Measurements from ENCODE around the gene ADAMTS17. TPM values are rescaled to one million over a fixed set of nuclear protein-coding genes. Genes with fewer than 3 reads are reported as not detected.

ADAMTS17 gene
- total RNA-seq, 4 donors from 2014 or later = 5.0 to 16.2 (median 11.6) TPM

DNA sequence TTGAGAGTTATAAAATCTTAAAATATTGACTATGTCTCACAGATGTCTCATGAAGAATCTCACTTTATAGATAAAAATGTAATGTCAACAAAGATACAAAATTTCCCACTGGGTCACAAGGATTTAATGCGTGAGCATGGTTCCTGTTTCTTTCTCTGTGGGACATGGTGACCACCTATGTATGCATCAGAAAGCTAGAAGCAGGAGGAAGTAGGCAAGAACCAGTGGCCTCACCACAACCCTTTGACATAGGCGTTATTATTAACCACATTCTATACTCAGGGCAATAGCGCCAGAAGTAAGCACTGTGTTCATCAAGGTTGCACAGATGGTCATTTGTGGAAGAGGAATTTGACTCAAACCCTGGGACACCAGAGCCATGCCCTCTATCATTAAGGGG lies 11.7 kb upstream of the ADAMTS17 start:
- no peaks in the 10 kb centered on the region for H3K27me3 ChIP-seq
- no peaks in the 10 kb centered on the region for H3K36me3 ChIP-seq
- no peaks in the 10 kb centered on the region for H3K9me3 ChIP-seq
- H3K4me1 ChIP-seq = peaks cover 8 to 9% of the 10 kb centered on the region in 2 donors
- DNase-seq = no peak
- intact Hi-C loops (cut with DNase I; ENCODE audit: low total_unique reads) (loop anchor here (5.0 kb wide), 2 partner anchors 74 to 519 kb away; no protein-coding TSS in a partner anchor), in situ Hi-C loops (cut with MboI; ENCODE audit: low sequenced_read_pairs in 4 of 4) (no loop called here)
- TF ChIP-seq, protein P1, sequence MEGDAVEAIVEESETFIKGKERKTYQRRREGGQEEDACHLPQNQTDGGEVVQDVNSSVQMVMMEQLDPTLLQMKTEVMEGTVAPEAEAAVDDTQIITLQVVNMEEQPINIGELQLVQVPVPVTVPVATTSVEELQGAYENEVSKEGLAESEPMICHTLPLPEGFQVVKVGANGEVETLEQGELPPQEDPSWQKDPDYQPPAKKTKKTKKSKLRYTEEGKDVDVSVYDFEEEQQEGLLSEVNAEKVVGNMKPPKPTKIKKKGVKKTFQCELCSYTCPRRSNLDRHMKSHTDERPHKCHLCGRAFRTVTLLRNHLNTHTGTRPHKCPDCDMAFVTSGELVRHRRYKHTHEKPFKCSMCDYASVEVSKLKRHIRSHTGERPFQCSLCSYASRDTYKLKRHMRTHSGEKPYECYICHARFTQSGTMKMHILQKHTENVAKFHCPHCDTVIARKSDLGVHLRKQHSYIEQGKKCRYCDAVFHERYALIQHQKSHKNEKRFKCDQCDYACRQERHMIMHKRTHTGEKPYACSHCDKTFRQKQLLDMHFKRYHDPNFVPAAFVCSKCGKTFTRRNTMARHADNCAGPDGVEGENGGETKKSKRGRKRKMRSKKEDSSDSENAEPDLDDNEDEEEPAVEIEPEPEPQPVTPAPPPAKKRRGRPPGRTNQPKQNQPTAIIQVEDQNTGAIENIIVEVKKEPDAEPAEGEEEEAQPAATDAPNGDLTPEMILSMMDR (IDR thresholded peaks at IDR 0.05 in 4 of 5, conservative IDR thresholded peaks at IDR 0.05 in 1 of 5) = no peak
- TF ChIP-seq POLR2A (IDR thresholded peaks at IDR 0.05) = no peak
- ATAC-seq = no peak
- no peak overlapping the region for H3K4me3 ChIP-seq
- no peak overlapping the region for H3K27ac ChIP-seq

- peak in 1 of 2 donors; percentile 7 for ATAC-seq
- Histone ChIP-seq H3K27me3 (no peaks in the 10 kb centered on the region), H3K9me3 (no peaks in the 10 kb centered on the region), H3K27ac (peak overlapping the region; percentile 95 to 96 (median 96)), H3K4me3 (peak overlapping the region; percentile 77 to 82 (median 80)), H3K36me3 (no peaks in the 10 kb centered on the region), H3K4me1 (peaks cover 8 to 9% of the 10 kb centered on the region in 2 donors)
- in situ Hi-C loops (cut with MboI; ENCODE audit: low sequenced_read_pairs in 4 of 4) = no loop called here
- DNase-seq = no peak
- TF ChIP-seq, protein P1 (IDR thresholded peaks at IDR 0.05 in 4 of 5, conservative IDR thresholded peaks at IDR 0.05 in 1 of 5) = no peak
- TF ChIP-seq POLR2A (IDR thresholded peaks at IDR 0.05) = no peak
- intact Hi-C loops (cut with DNase I; ENCODE audit: low total_unique reads) = loop anchor here (1.0 to 5.0 kb wide), 5 partner anchors 77 to 522 kb away; partner anchors contain the start of genes ASB7 and LINS1
Observed at GRCh38 chr15:100350434-100351226, 8.9 kb upstream of the ADAMTS17 start.

DNA sequence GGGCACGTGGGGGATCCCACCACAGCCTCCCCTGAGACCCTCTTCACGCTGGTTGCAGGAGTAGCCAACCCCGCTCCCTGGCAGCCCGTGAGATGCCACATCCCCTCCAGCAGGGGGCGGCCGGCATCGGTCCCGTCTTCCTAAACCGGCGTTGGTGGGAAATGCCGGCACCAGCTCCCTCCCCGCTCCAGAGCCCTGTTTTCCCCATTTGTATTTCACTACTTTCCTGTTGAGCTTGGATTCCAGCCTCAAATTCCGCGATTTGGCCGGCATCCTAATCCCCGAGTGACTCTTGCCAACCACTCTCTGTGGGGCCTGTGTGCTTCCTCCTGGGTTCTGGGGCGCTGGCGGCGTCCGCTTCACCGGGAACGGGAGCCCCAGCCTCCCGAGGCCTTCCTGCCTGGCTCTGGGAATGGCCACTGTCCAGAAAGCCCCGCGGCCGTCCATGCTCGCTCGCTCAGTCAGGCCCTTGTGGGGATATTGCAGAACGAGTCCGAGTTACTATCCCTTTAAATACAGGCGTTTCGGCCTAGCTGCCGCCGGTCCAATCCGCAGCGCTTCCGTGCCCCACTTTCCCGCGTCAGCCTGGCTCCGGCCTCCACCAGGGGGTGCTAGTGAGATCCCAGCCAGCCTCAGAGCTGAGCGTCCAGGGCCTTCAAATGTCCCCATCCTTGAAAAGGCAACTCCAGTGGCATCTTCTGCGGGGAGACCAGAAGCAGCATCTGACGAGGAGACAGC lies 8.1 kb upstream of the ADAMTS17 start:
- no peaks in the 10 kb centered on the region for H3K27me3 ChIP-seq
- peak overlapping the region; percentile 77 to 82 (median 80) for H3K4me3 ChIP-seq
- no peaks in the 10 kb centered on the region for H3K9me3 ChIP-seq
- H3K27ac ChIP-seq = peak overlapping the region; percentile 95 to 96 (median 96)
- no peaks in the 10 kb centered on the region for H3K36me3 ChIP-seq
- intact Hi-C loops (cut with DNase I; ENCODE audit: low total_unique reads) (loop anchor here (1.0 to 10.0 kb wide), 7 partner anchors 77 to 905 kb away; partner anchors contain the start of genes ASB7, CHSY1 and LINS1), in situ Hi-C loops (cut with MboI; ENCODE audit: low sequenced_read_pairs in 4 of 4) (loop anchor here (5.0 to 10.0 kb wide), 3 partner anchors 215 to 655 kb away; no protein-coding TSS in a partner anchor)
- H3K4me1 ChIP-seq = peaks cover 8 to 9% of the 10 kb centered on the region in 2 donors
- DNase-seq (peak; percentile 89 to 94), ATAC-seq (peak; percentile 96 to 98)
- TF ChIP-seq POLR2A (IDR thresholded peaks at IDR 0.05) = peak; percentile 55 to 63
- TF ChIP-seq, protein P1 (IDR thresholded peaks at IDR 0.05 in 4 of 5, conservative IDR thresholded peaks at IDR 0.05 in 1 of 5) = peak; percentile 76 to 90 (median 87)

GRCh38 chr15:100349321-100349695 lies 7.5 kb upstream of the ADAMTS17 start:
- intact Hi-C loops (cut with DNase I; ENCODE audit: low total_unique reads) = loop anchor here (1.0 to 10.0 kb wide), 2 partner anchors 223 to 905 kb away; partner anchors contain the start of gene CHSY1
- H3K4me3 ChIP-seq = peak overlapping the region; percentile 77 to 82 (median 80)
- DNase-seq (no peak), ATAC-seq (no peak)
- peak overlapping the region; percentile 95 to 96 (median 96) for H3K27ac ChIP-seq
- no peaks in the 10 kb centered on the region for H3K27me3 ChIP-seq
- H3K36me3 ChIP-seq = no peaks in the 10 kb centered on the region
- peaks cover 8 to 9% of the 10 kb centered on the region in 2 donors for H3K4me1 ChIP-seq
- no peak for TF ChIP-seq POLR2A (IDR thresholded peaks at IDR 0.05)
- TF ChIP-seq, protein P1 (IDR thresholded peaks at IDR 0.05 in 4 of 5, conservative IDR thresholded peaks at IDR 0.05 in 1 of 5) = no peak
- in situ Hi-C loops (cut with MboI; ENCODE audit: low sequenced_read_pairs in 4 of 4) = loop anchor here (5.0 to 10.0 kb wide), 3 partner anchors 215 to 655 kb away; no protein-coding TSS in a partner anchor
- no peaks in the 10 kb centered on the region for H3K9me3 ChIP-seq
